IMR-90 (cell line): ENCODE data around the gene PCDH12. TPM values are rescaled to one million over a fixed set of nuclear protein-coding genes. Genes with fewer than 3 reads are reported as not detected.

ENCODE experiments used
- ATAC-seq: fragments of 200-7000 bp; cut with Tn5 transposase; 2 replicates; pipeline ENCODE4 v1.9.1; 2020; ENCODE audit warnings: low read depth, mild to moderate bottlenecking, moderate library complexity
- BruUV-seq: library from RNA; stranded (reverse); fragments of 400-500 nt; replicated peaks from 2 replicates; lab custom pipeline; 2021; lab: Mats Ljungman, UMichigan
- CTCF ChIA-PET: fragments of 300-600 bp; formaldehyde crosslinking; extraction: SDS; loops from one replicate; lab custom pipeline; 2021; ENCODE audit warnings: antibody characterized with exemption; lab: Yijun Ruan, JAX
- POLR2A ChIA-PET: fragments of 300-600 bp; sonication (Branson Sonifier 250); formaldehyde crosslinking; loops from one replicate; lab custom pipeline; 2022; ENCODE audit warnings: antibody characterized with exemption; ENCODE audit not compliant: unreplicated experiment; lab: Charles Lee
- DNase-seq: peaks from one replicate; pipeline ENCODE4 v3.0.0; 2013
- H2AFZ ChIP-seq: replicated peaks from 2 replicates; pipeline ENCODE3; 2013; ENCODE audit warnings: low read length, mild to moderate bottlenecking; ENCODE audit not compliant: poor library complexity
- H2AK5ac ChIP-seq: 2 replicates; pipeline ENCODE4 v1.6.1; 2013; ENCODE audit warnings: low read depth, low read length, inconsistent platforms
- H2AK9ac ChIP-seq: replicated peaks from 2 replicates; pipeline ENCODE3; 2013; ENCODE audit warnings: mild to moderate bottlenecking, low read depth, low read length, moderate library complexity; ENCODE audit not compliant: poor library complexity
- H2BK120ac ChIP-seq: 2 replicates; pipeline ENCODE4 v1.6.1; 2013; ENCODE audit warnings: low read depth, low read length, inconsistent platforms
- H2BK15ac ChIP-seq: 3 replicates; pipeline ENCODE4 v1.6.1; 2013; ENCODE audit warnings: low read depth, low read length, inconsistent platforms
- H2BK20ac ChIP-seq: 2 replicates; pipeline ENCODE4 v1.6.1; 2013; ENCODE audit warnings: low read depth, mild to moderate bottlenecking, inconsistent platforms, low read length, moderate library complexity
- H2BK5ac ChIP-seq: 2 replicates; pipeline ENCODE4 v1.6.1; 2013; ENCODE audit warnings: mild to moderate bottlenecking, low read depth, low read length, inconsistent platforms; ENCODE audit not compliant: poor library complexity, severe bottlenecking
- H3K14ac ChIP-seq: replicated peaks from 2 replicates; pipeline ENCODE4 v1.6.1; 2013; ENCODE audit warnings: low read depth, low read length, inconsistent platforms
- H3K18ac ChIP-seq: 2 replicates; pipeline ENCODE4 v1.6.1; 2013; ENCODE audit warnings: low read depth, low read length, control low read depth
- H3K23ac ChIP-seq: 2 replicates; pipeline ENCODE4 v1.6.1; 2013; ENCODE audit warnings: low read depth, low read length, inconsistent platforms
- H3K27ac ChIP-seq: 2 replicates; pipeline ENCODE4 v1.5.1; 2013; ENCODE audit warnings: mild to moderate bottlenecking, control low read depth, low read length; ENCODE audit not compliant: insufficient read depth
- H3K27me3 ChIP-seq: 2 replicates; pipeline ENCODE4 v1.6.1; 2013; ENCODE audit warnings: low read length; ENCODE audit not compliant: control insufficient read depth, insufficient read depth
- H3K36me3 ChIP-seq: 2 replicates; pipeline ENCODE4 v1.6.1; 2013; ENCODE audit warnings: low read length, mixed read lengths; ENCODE audit not compliant: control insufficient read depth, insufficient read depth
- H3K4ac ChIP-seq: 2 replicates; pipeline ENCODE4 v1.6.1; 2013; ENCODE audit warnings: low read depth, low read length, inconsistent platforms
- H3K4me1 ChIP-seq: 2 replicates; pipeline ENCODE4 v1.6.1; 2013; ENCODE audit warnings: low read length, mixed read lengths; ENCODE audit not compliant: control insufficient read depth, insufficient read depth
- H3K4me2 ChIP-seq: 2 replicates; pipeline ENCODE4 v1.6.1; 2013; ENCODE audit warnings: low read depth, mild to moderate bottlenecking, control low read depth, low read length, moderate library complexity
- H3K4me3 ChIP-seq: 2 replicates; pipeline ENCODE4 v1.5.1; 2013; ENCODE audit warnings: low read depth, mild to moderate bottlenecking, control low read depth, low read length, moderate library complexity; ENCODE audit not compliant: insufficient read depth
- H3K56ac ChIP-seq: 2 replicates; pipeline ENCODE4 v1.6.1; 2013; ENCODE audit warnings: low read length, inconsistent platforms; ENCODE audit not compliant: insufficient read depth; ENCODE audit errors: extremely low read depth
- H3K79me1 ChIP-seq, 2 experiments: 2 replicates each; pipeline ENCODE4 v1.6.1; 2013; ENCODE audit warnings: low read length in 2 of 2, inconsistent platforms in 1 of 2, low read depth in 1 of 2
- H3K9ac ChIP-seq: 2 replicates; pipeline ENCODE4 v1.6.1; 2013; ENCODE audit warnings: low read depth, low read length, control low read depth
- H3K9me1 ChIP-seq: 2 replicates; pipeline ENCODE4 v1.6.1; 2013; ENCODE audit warnings: low read length, inconsistent platforms; ENCODE audit not compliant: insufficient read depth
- H3K9me3 ChIP-seq: 2 replicates; pipeline ENCODE4 v1.6.1; 2013; ENCODE audit warnings: low read length; ENCODE audit not compliant: control insufficient read depth, insufficient read depth
- H4K20me1 ChIP-seq: 2 replicates; pipeline ENCODE4 v1.6.1; 2013; ENCODE audit warnings: low read length, inconsistent platforms; ENCODE audit not compliant: insufficient read depth
- H4K5ac ChIP-seq: 2 replicates; pipeline ENCODE4 v1.6.1; 2013; ENCODE audit warnings: mild to moderate bottlenecking, low read depth, low read length, control low read depth
- H4K8ac ChIP-seq, 2 experiments: 2 replicates each; pipeline ENCODE4 v1.6.1; 2013; ENCODE audit warnings: low read depth in 2 of 2, low read length in 2 of 2, control low read depth in 1 of 2, inconsistent platforms in 1 of 2
- H4K91ac ChIP-seq: 2 replicates; pipeline ENCODE4 v1.6.1; 2013; ENCODE audit warnings: low read depth, low read length, inconsistent platforms; ENCODE audit not compliant: insufficient read depth
- CEBPB ChIP-seq: IDR thresholded peaks from 2 replicates; pipeline ENCODE4 v1.6.1; 2012; ENCODE audit warnings: low read depth, low read length, improper control_type of control experiment
- CTCF ChIP-seq: conservative IDR thresholded peaks from 2 replicates; pipeline ENCODE4 v1.5.1; 2012; ENCODE audit warnings: mild to moderate bottlenecking, low read depth, low read length, improper control_type of control experiment
- FOS ChIP-seq: fragments of 150-350 bp; IDR thresholded peaks from 2 replicates; pipeline ENCODE4 v1.6.1; 2016; ENCODE audit warnings: low read depth, low read length
- MAFK ChIP-seq: IDR thresholded peaks from 2 replicates; pipeline ENCODE4 v1.6.1; 2012; ENCODE audit warnings: low read depth, low read length, improper control_type of control experiment
- MAZ ChIP-seq: IDR thresholded peaks from 2 replicates; pipeline ENCODE4 v1.6.1; 2012; ENCODE audit warnings: low read depth, mild to moderate bottlenecking, low read length, improper control_type of control experiment, moderate library complexity, borderline replicate concordance
- MXI1 ChIP-seq: IDR thresholded peaks from 2 replicates; pipeline ENCODE4 v1.6.1; 2012; ENCODE audit warnings: low read depth, mild to moderate bottlenecking, low read length, moderate library complexity, borderline replicate concordance
- NFE2L2 ChIP-seq: fragments of 150-350 bp; IDR thresholded peaks from 2 replicates; pipeline ENCODE4 v1.6.1; 2016; ENCODE audit warnings: low read depth, mild to moderate bottlenecking, low read length
- POLR2A ChIP-seq: IDR thresholded peaks from 2 replicates; pipeline ENCODE4 v1.6.1; 2012; ENCODE audit warnings: mild to moderate bottlenecking, low read depth, low read length
- RCOR1 ChIP-seq: IDR thresholded peaks from 2 replicates; pipeline ENCODE4 v1.6.1; 2012; ENCODE audit warnings: mild to moderate bottlenecking, low read length, improper control_type of control experiment; ENCODE audit not compliant: insufficient replicate concordance
- SMC3 ChIP-seq: fragments of 150-350 bp; IDR thresholded peaks from 2 replicates; pipeline ENCODE4 v1.6.1; 2016; ENCODE audit warnings: low read depth, mild to moderate bottlenecking, antibody characterized with exemption, low read length, moderate library complexity
- USF2 ChIP-seq: fragments of 150-350 bp; IDR thresholded peaks from 2 replicates; pipeline ENCODE4 v1.6.1; 2017; ENCODE audit warnings: mild to moderate bottlenecking, antibody characterized with exemption, low read length, low read depth
- whole genome bisulfite sequencing, 2 experiments: methylation state at CpG; one replicate each; pipeline versions ENCODE4 v1.1.5 to v1.1.7; 2013; ENCODE audit warnings: missing lambda C conversion rate in 2 of 2; ENCODE audit not compliant: insufficient read length in 1 of 2; ENCODE audit errors: extremely low coverage in 2 of 2; 5-methylcytosine and 5-hydroxymethylcytosine counted together
- dilution Hi-C: fragments of 300-500 bp; cut with HindIII; formaldehyde crosslinking; loops from one replicate; pipeline ENCODE4 v1.14.3; 2018; ENCODE audit warnings: low sequenced_read_pairs; ENCODE audit not compliant: unreplicated experiment
- in situ Hi-C: fragments of 300-500 bp; cut with MboI; formaldehyde crosslinking; loops from 3 replicates; pipeline ENCODE4 v1.14.3; 2019; ENCODE audit warnings: low sequenced_read_pairs, inconsistent platforms, mixed read lengths
- intact Hi-C: fragments of 100-400 bp; cut with micrococcal nuclease; formaldehyde crosslinking; loops from 2 replicates; pipeline ENCODE4 v1.10.0; 2022
- polyA plus RNA-seq, 3 experiments: library from polyadenylated mRNA; depleted of rRNA; stranded (reverse); fragments of >200 nt; gene quantifications; 2 replicates each; pipeline ENCODE4 v1.2.3, GENCODE V29; 2012; ENCODE audit warnings: low replicate concordance in 1 of 3
- total RNA-seq: library from RNA; depleted of rRNA; stranded (reverse); fragments of >200 nt; gene quantifications from 2 replicates; pipeline ENCODE4 v1.2.3, GENCODE V29; 2012

Gene PCDH12
- total and polyA plus RNA-seq, 2 of the 4 experiments (the other 2 are of a cell fraction) = 0.02 to 0.18 TPM

GRCh38 chr5:141904551-141904950 lies 53.5 kb downstream of the PCDH12 start:
- DNase-seq (no peak), ATAC-seq (no peak)
- H4K8ac ChIP-seq = no peak overlapping the region
- H3K36me3 ChIP-seq = no peaks in the 10 kb centered on the region
- H2BK5ac ChIP-seq = no peak overlapping the region
- dilution Hi-C loops (no loop called here), intact Hi-C loops (no loop called here), in situ Hi-C loops (no loop called here)
- no peaks in the 10 kb centered on the region for H3K79me1 ChIP-seq
- no peaks in the 10 kb centered on the region for H3K4me1 ChIP-seq
- H4K20me1 ChIP-seq = no peaks in the 10 kb centered on the region
- ChIA-PET POLR2A (no interaction called here), CTCF (no interaction called here)
- no peak overlapping the region for H4K5ac ChIP-seq
- H3K23ac ChIP-seq = no peak overlapping the region
- H3K18ac ChIP-seq = no peak overlapping the region
- no peak overlapping the region for H3K56ac ChIP-seq
- no peak overlapping the region for H4K91ac ChIP-seq
- H2BK120ac ChIP-seq = no peak overlapping the region
- H2BK20ac ChIP-seq = no peak overlapping the region
- no peak overlapping the region for H3K4me2 ChIP-seq
- H3K4ac ChIP-seq = no peak overlapping the region
- no peak overlapping the region for H2BK15ac ChIP-seq
- H3K9ac ChIP-seq = no peak overlapping the region
- H2AK5ac ChIP-seq = no peak overlapping the region
- no peak overlapping the region for H3K14ac ChIP-seq
- no peaks in the 10 kb centered on the region for H3K9me1 ChIP-seq
- no peak overlapping the region for H3K27ac ChIP-seq
- no peaks in the 10 kb centered on the region for H3K9me3 ChIP-seq
- H2AFZ ChIP-seq = no peak overlapping the region
- BruUV-seq = no TSS peak
- no peak overlapping the region for H2AK9ac ChIP-seq
- TF ChIP-seq USF2 = no peak
- TF ChIP-seq CEBPB = no peak
- no peak for TF ChIP-seq SMC3
- no peak for TF ChIP-seq RCOR1
- no peak for TF ChIP-seq MAZ
- no peak for TF ChIP-seq NFE2L2
- TF ChIP-seq MXI1 = no peak
- TF ChIP-seq MAFK = no peak
- no peak for TF ChIP-seq POLR2A
- no peak for TF ChIP-seq CTCF
- no peak for TF ChIP-seq FOS
- WGBS, 2 experiments = 67% methylated on average over 3 of the region's 5 CpGs; no CpG with 5 or more reads in 1 of the 2 experiments
- H3K27me3 ChIP-seq = peaks cover 25% of the 10 kb centered on the region
- no peak overlapping the region for H3K4me3 ChIP-seq
